ENCODE data around the gene DLG2.

The DLG2 gene

GRCh38 chr11:83693306-83693992, 1933.7 kb downstream of the DLG2 start:
- H3K4me3 ChIP-seq (ENCODE audit: low read depth, low read length): no peak overlapping the region
- TF ChIP-seq CTCF (IDR thresholded peaks at IDR 0.05; ENCODE audit: low read depth, low read length): no peak
- in situ Hi-C loops (cut with HindIII; ENCODE audit: low sequenced_read_pairs): no loop called here
- no peak for DNase-seq (ENCODE audit: low read depth, low spot score)

- no peak overlapping the region for H3K4me3 ChIP-seq (ENCODE audit: low read depth, low read length)
- in situ Hi-C loops (cut with HindIII; ENCODE audit: low sequenced_read_pairs): no loop called here
- TF ChIP-seq CTCF (IDR thresholded peaks at IDR 0.05; ENCODE audit: low read depth, low read length): no peak
- no peak for DNase-seq (ENCODE audit: low read depth, low spot score)
Measured at GRCh38 chr11:83692675-83693074, 1934.5 kb downstream of the DLG2 start.

DNA sequence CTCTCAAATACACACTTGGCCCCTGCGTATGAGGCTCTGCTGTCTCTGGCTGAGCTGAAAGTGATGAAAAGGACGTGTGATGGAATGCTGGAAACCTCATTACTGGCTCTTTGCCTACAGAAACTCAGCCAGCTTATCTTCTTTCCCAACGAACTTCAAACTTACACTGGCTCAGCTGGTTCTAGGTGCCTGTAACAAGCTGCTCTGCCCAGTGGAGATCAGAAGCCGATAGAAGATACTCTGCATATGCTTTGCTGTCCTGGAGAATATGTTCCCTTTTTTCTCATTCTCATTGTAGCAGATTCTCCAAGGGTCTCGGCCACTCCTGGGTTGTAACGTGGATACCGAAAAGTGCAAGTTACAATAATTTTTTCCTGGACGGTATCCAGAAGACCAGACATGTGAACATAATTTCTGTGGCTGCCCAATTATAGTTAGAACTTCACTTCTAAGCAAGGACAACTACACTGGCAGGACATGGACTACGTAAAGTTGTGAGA, 1935.6 kb downstream of the DLG2 start:
- in situ Hi-C loops (cut with HindIII; ENCODE audit: low sequenced_read_pairs): no loop called here
- no peak overlapping the region for H3K4me3 ChIP-seq (ENCODE audit: low read depth, low read length)
- no peak for TF ChIP-seq CTCF (IDR thresholded peaks at IDR 0.05; ENCODE audit: low read depth, low read length)
- no peak for DNase-seq (ENCODE audit: low read depth, low spot score)

DNA sequence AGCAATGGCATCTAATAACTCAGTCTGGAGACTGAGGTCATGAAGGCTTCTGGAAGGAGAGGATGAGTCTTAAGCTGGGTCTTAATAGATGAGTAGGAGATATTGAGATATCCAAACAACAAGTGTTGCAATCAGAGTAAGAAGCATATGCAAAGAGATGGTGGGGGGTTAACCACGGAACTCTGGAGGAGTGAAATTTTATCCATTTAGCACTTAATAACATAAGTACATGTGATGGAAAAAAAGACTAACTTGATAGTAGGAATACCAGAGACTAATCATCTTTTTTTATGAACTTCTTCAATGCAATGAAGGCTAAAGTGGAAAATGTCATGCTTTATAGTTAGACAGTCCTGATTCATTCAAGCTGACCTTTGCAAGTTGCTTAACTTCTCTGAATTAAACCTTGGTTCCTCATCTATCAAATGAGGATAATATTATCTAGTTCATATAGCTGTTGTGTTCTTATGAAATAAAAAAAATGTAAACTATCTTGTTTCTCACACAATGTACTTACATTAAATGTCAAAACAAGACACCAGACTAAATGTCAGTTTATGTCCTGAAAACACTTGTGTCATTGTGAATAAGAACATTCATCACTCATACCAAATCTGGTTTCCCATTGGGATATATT, 1937.9 kb downstream of the DLG2 start:
- no peak overlapping the region for H3K4me3 ChIP-seq (ENCODE audit: low read depth, low read length)
- in situ Hi-C loops (cut with HindIII; ENCODE audit: low sequenced_read_pairs): no loop called here
- no peak for TF ChIP-seq CTCF (IDR thresholded peaks at IDR 0.05; ENCODE audit: low read depth, low read length)
- DNase-seq (ENCODE audit: low read depth, low spot score): no peak

GRCh38 chr11:83687787-83688186, 1939.4 kb downstream of the DLG2 start:
- no peak for TF ChIP-seq CTCF (IDR thresholded peaks at IDR 0.05; ENCODE audit: low read depth, low read length)
- in situ Hi-C loops (cut with HindIII; ENCODE audit: low sequenced_read_pairs): no loop called here

GRCh38 chr11:83685730-83686129, 1941.4 kb downstream of the DLG2 start:
- H3K4me3 ChIP-seq (ENCODE audit: low read depth, low read length): no peak overlapping the region
- in situ Hi-C loops (cut with HindIII; ENCODE audit: low sequenced_read_pairs): no loop called here
- TF ChIP-seq CTCF (IDR thresholded peaks at IDR 0.05; ENCODE audit: low read depth, low read length): no peak
- no peak for DNase-seq (ENCODE audit: low read depth, low spot score)

More at GRCh38 chr11:83687787-83688186, 1939.4 kb downstream of the DLG2 start:
- DNase-seq (ENCODE audit: low read depth, low spot score): no peak
- H3K4me3 ChIP-seq (ENCODE audit: low read depth, low read length): no peak overlapping the region

All from astrocyte of the spinal cord (primary cell).